Hepatocyte (in vitro differentiated cells): ENCODE data around the gene PRELP. TPM values are rescaled to one million over a fixed set of nuclear protein-coding genes. Genes with fewer than 3 reads are reported as not detected.

Source experiments
- DNase-seq: peaks from one replicate; pipeline ENCODE4 v3.0.0-alpha.2; 2016; ENCODE audit warnings: low spot score
- H2AFZ ChIP-seq: fragments of 200-600 bp; sonication (generic); 2 replicates; pipeline ENCODE4 v1.6.0; 2016; ENCODE audit warnings: antibody characterized with exemption, mild to moderate bottlenecking
- H3K27ac ChIP-seq: fragments of 200-600 bp; sonication (generic); 2 replicates; pipeline ENCODE4 v1.5.1; 2016; ENCODE audit warnings: mild to moderate bottlenecking
- H3K27me3 ChIP-seq: fragments of 200-600 bp; sonication (generic); 2 replicates; pipeline ENCODE4 v1.6.1; 2016
- H3K36me3 ChIP-seq: fragments of 200-600 bp; sonication (generic); replicated peaks from 2 replicates; pipeline ENCODE4 v1.5.1; 2016; ENCODE audit warnings: low read depth; ENCODE audit not compliant: insufficient read depth
- H3K4me1 ChIP-seq: fragments of 200-600 bp; sonication (generic); 2 replicates; pipeline ENCODE4 v1.5.1; 2016; ENCODE audit warnings: mild to moderate bottlenecking, moderate library complexity; ENCODE audit not compliant: insufficient read depth
- H3K4me2 ChIP-seq: fragments of 200-600 bp; sonication (generic); 2 replicates; pipeline ENCODE4 v1.6.0; 2016
- H3K4me3 ChIP-seq: fragments of 200-600 bp; sonication (generic); 2 replicates; pipeline ENCODE4 v1.5.1; 2016; ENCODE audit warnings: mild to moderate bottlenecking
- H3K79me2 ChIP-seq: fragments of 200-600 bp; sonication (generic); 2 replicates; pipeline ENCODE4 v1.6.0; 2017; ENCODE audit warnings: mild to moderate bottlenecking
- H3K9me2 ChIP-seq: fragments of 200-600 bp; sonication (generic); replicated peaks from 2 replicates; pipeline ENCODE4 v1.6.0; 2017; ENCODE audit warnings: mild to moderate bottlenecking; ENCODE audit not compliant: insufficient read depth
- H3K9me3 ChIP-seq: fragments of 200-600 bp; sonication (generic); 2 replicates; pipeline ENCODE4 v1.5.1; 2016; ENCODE audit warnings: low read depth, mild to moderate bottlenecking
- H4K20me1 ChIP-seq: fragments of 200-600 bp; sonication (generic); 2 replicates; pipeline ENCODE4 v1.6.0; 2016; ENCODE audit warnings: mild to moderate bottlenecking; ENCODE audit not compliant: insufficient read depth, poor library complexity, severe bottlenecking
- CTCF ChIP-seq: fragments of 200-600 bp; sonication (generic); IDR thresholded peaks from 2 replicates; pipeline ENCODE4 v1.5.1; 2016; ENCODE audit warnings: antibody characterized with exemption, mild to moderate bottlenecking; ENCODE audit not compliant: poor library complexity
- EZH2 ChIP-seq: fragments of 200-600 bp; sonication (generic); IDR thresholded peaks from 2 replicates; pipeline ENCODE4 v1.6.1; 2016; ENCODE audit warnings: antibody characterized with exemption, mild to moderate bottlenecking, borderline replicate concordance
- EZH2phosphoT487 ChIP-seq: fragments of 200-600 bp; sonication (generic); IDR thresholded peaks from one replicate; pipeline ENCODE4 v1.6.1; 2018; ENCODE audit warnings: antibody characterized with exemption, mild to moderate bottlenecking, low read depth, moderate library complexity; ENCODE audit not compliant: unreplicated experiment, severe bottlenecking
- WGBS: methylation state at CpG from one replicate; pipeline ENCODE4 v1.1.6; 2016; ENCODE audit warnings: low lambda C conversion rate; ENCODE audit errors: missing lambda C conversion rate; 5-methylcytosine and 5-hydroxymethylcytosine counted together
- polyA plus RNA-seq: library from polyadenylated mRNA; unstranded; fragments of >200 nt; fragmentation: Nextera tagmentation; extraction: Ambion mirVana; gene quantifications from 2 replicates; pipeline ENCODE4 v1.2.1, GENCODE V29; 2016
- total RNA-seq: library from RNA; depleted of rRNA; stranded (reverse); fragments of >200 nt; gene quantifications from 2 replicates; pipeline ENCODE4 v1.2.3, GENCODE V29; 2014

Gene PRELP
- total and polyA plus RNA-seq, 2 experiments from 2014 or later, result 0.83 to 10.8 TPM

GRCh38 chr1:203493901-203494300, 18.3 kb downstream of the PRELP start, which contains the start of gene OPTC:
OPTC (plus strand) TSS chr1:203494153; CDS start chr1:203496006, 1,853 bp downstream.
- no peak within 1 kb of the TSS for H2AFZ ChIP-seq
- H3K36me3 ChIP-seq, result no peaks in the 10 kb centered on the region
- H3K27me3 ChIP-seq, result no peaks in the 10 kb centered on the region
- DNase-seq, result no peak
- H3K4me1 ChIP-seq, result no peaks in the 10 kb centered on the region
- H3K9me2 ChIP-seq, result no peaks in the 10 kb centered on the region
- H3K79me2 ChIP-seq, result no peaks in the 10 kb centered on the region
- no peak within 1 kb of the TSS for H3K27ac ChIP-seq
- H4K20me1 ChIP-seq, result no peaks in the 10 kb centered on the region
- WGBS, result 82% methylated on average over 5 of the region's 5 CpGs
- H3K9me3 ChIP-seq, result no peaks in the 10 kb centered on the region
- no peak within 1 kb of the TSS for H3K4me2 ChIP-seq
- TF ChIP-seq CTCF (no peak), EZH2phosphoT487 (no peak), EZH2 (no peak)
- no peak within 1 kb of the TSS for H3K4me3 ChIP-seq

GRCh38 chr1:203495845-203496244, 20.2 kb downstream of the PRELP start:
- no peak overlapping the region for H2AFZ ChIP-seq
- no peak overlapping the region for H3K27ac ChIP-seq
- H3K36me3 ChIP-seq, result no peaks in the 10 kb centered on the region
- no peak overlapping the region for H3K4me2 ChIP-seq
- no peaks in the 10 kb centered on the region for H3K27me3 ChIP-seq
- H3K9me3 ChIP-seq, result no peaks in the 10 kb centered on the region
- WGBS, result 79% methylated on average over 7 of the region's 7 CpGs
- H3K4me1 ChIP-seq, result no peaks in the 10 kb centered on the region
- no peak for DNase-seq
- H3K4me3 ChIP-seq, result no peak overlapping the region
- H4K20me1 ChIP-seq, result no peaks in the 10 kb centered on the region
- no peak for TF ChIP-seq EZH2
- no peak for TF ChIP-seq CTCF
- no peak for TF ChIP-seq EZH2phosphoT487
- H3K9me2 ChIP-seq, result no peaks in the 10 kb centered on the region
- H3K79me2 ChIP-seq, result no peaks in the 10 kb centered on the region

GRCh38 chr1:203497269-203497777, 21.7 kb downstream of the PRELP start:
- H3K4me3 ChIP-seq, result no peak overlapping the region
- WGBS, result 82% methylated on average over 5 of the region's 5 CpGs
- TF ChIP-seq CTCF, result no peak
- no peak for TF ChIP-seq EZH2phosphoT487
- no peak for TF ChIP-seq EZH2
- no peak overlapping the region for H2AFZ ChIP-seq
- no peaks in the 10 kb centered on the region for H3K36me3 ChIP-seq
- no peaks in the 10 kb centered on the region for H3K9me2 ChIP-seq
- no peak overlapping the region for H3K27ac ChIP-seq
- H3K4me2 ChIP-seq, result no peak overlapping the region
- H3K79me2 ChIP-seq, result no peaks in the 10 kb centered on the region
- no peaks in the 10 kb centered on the region for H3K27me3 ChIP-seq
- H4K20me1 ChIP-seq, result no peaks in the 10 kb centered on the region
- no peaks in the 10 kb centered on the region for H3K9me3 ChIP-seq
- DNase-seq, result no peak
- no peaks in the 10 kb centered on the region for H3K4me1 ChIP-seq
